SW480 (cell line): ENCODE measurements around the gene FRK.
"Not testable (repeated sequence)": the region's sequence is repeated elsewhere in the genome, so short reads cannot be mapped to it uniquely, and the experiment has no call there.

ENCODE experiments used
- DNase-seq: peaks from one replicate; pipeline ENCODE4 v3.0.0-alpha.2; 2016; ENCODE audit warnings: low spot score

The FRK gene

GRCh38 chr6:116060572-116061283 is at the start of gene FRK:
FRK (minus strand) TSS chr6:116060891; CDS start chr6:116060311, 580 bp downstream.
- peak; percentile 82 for DNase-seq

DNA sequence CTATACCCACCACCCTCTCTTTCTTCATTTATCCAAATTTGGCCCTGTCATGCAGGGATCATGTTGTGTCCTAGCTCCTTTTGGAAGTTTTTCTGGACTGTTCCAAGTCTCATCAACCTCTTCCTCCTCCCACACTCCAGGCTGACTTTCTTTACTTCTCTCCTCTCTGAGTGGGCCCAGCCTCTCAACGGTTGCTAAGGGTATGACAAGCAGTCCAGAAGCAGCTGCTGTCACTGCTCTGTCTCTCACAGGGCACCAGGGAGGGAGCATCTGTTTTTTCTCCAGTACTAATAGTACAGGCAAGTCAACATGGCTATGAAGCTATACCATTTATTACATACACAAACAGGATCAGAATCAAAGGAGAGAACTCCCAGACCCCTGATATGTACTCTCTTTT is 48.1 kb upstream of the FRK start:
- no peak for DNase-seq

GRCh38 chr6:116106146-116106545 is 45.5 kb upstream of the FRK start:
- no peak for DNase-seq

DNA sequence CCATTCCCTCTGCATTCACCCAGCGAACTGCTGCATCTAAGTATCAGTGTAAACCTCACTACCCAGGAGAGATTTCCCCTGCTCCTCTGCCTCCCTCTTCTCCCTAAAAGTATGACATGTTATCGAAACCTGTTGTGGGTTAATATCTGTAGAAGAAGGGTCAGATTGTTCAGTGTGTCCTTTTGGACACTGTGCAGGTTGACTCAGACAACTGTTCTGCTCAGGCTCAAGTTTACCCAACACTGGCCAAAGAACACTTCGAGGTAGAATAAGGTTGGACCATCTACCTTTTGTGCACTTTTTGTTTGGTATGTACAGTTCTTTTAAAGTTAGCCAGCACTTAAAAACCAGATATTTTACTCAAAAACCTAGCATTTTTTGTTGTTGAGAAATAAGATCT is 44.6 kb upstream of the FRK start:
- DNase-seq = no peak

- no peak for DNase-seq
These were observed 43.9 kb upstream of the FRK start for GRCh38 chr6:116104636-116105035.

GRCh38 chr6:116102873-116103272 is 42.2 kb upstream of the FRK start:
- DNase-seq = no peak

DNA sequence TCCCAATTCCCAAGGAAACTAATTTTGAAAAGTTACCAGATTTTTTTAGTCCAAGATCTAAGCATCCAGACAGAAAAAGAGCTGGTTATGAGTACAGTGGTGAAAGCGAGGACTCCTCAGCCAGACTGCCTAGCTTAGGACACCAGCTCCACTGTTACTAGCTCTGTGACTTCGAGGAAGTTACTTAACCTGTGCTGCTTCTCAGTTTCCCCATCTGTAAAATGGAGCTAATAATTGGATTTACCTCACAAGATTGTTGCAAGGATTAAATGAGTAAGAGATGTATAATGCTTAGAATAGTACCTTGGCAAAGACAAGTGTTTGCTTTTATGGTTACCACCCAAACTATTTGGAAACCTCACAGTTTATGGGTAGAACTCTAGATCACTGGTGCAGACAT is 41.1 kb upstream of the FRK start:
- no peak for DNase-seq

DNA sequence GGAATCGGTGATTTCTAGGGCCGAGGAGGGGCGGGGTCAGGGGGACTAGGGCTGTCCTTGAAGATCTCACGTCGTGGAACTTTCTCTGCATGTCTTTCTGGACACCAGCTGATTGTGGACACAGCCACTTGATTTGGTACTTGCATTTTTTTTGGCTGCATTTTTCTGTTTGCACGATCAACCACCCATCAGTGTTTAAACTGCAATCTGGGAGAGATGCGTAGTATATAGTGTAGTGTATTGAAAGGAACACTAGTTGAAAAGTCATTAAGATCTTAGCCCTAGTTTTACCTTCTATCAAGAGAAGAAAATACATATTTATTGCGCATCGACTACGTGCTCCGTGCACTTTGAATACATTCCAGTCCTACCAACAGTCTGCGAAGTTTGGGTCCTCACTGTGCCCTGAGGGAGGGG is 40.6 kb upstream of the FRK start:
- no peak for DNase-seq

DNA sequence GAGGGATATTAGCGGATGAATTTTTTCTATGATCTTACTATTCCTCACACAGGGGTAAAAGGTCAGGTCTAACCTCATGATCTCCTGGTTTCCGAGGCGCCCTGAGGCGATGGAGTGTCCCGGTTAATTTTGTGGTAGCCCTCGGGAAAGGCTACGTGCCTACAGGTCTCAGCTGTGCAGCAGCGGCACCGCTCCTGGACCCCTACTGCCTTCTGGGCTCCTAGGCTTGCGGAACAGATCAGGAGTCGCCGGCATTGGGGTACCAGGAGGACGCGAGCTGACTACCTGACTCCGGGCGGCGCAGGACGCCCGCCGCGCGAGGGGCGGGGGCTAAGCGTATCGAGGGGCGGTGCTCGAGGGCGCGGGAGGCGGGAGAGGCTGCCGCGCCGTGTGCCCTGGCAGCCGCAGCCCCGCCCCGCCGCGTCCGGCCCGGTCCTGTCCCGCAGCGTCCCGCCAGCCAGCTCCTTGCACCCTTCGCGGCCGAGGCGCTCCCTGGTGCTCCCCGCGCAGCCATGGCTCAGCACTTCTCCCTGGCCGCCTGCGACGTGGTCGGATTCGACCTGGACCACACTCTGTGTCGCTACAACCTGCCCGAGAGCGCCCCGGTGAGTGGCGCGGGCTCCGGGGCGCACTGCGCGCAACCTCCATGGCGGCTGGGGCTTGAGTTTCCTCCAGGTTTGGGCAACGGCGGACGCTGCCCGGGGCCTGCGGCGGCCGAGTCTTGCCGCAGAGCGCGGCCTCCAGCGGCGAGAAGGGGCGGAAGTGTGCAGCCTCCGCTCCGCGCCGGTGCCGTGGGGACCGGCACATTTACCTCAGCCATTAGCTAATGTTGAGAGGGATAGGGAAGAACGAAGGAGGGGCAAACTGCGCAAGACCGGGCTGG is 40.0 kb upstream of the FRK start, which contains the start of gene NT5DC1:
Gene NT5DC1 (plus strand): TSS at position 435 of the 883 bp plus-strand sequence. CDS start 78 bp downstream, at position 513.
- DNase-seq = peak; percentile 72

- DNase-seq = no peak
These were observed 38.3 kb upstream of the FRK start for GRCh38 chr6:116099036-116099435.

DNA sequence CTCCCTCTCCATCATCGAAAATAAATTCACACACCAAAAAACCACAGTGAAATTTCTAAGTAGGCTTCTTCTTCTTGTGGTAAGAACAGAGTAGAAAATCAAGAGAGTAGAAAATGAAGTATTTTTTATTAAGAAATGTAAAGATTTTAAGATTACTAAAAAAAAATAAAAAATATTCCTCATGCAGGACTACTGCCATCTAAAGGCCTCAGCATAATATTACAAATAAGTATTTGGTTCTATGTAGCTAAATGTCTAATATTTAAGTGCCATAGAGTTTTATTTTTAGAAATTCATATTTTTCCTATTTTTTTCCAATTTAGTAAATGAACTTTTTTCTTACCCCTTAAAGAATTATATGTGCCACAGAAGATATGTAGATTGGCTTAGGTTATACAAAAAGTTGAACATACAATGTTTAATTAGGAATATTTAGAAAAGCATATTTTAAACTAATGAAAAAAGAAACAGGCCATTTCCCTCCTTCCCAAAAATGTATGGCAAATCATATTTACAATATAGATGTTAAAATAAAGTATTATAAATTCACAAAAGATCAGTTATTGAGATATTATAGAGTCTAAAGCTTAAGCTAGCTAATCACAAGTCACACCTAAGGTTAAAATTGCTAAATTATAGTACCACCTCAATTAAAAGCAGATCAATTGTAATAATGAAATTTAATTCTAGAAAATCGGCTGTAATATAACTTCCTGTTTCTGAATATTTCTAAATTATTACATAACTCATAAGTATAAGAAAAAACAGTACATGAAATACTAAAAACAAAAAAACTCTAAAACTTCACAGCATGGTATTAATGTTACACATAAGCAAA is 36.5 kb upstream of the FRK start:
- peak; percentile 10 for DNase-seq

DNA sequence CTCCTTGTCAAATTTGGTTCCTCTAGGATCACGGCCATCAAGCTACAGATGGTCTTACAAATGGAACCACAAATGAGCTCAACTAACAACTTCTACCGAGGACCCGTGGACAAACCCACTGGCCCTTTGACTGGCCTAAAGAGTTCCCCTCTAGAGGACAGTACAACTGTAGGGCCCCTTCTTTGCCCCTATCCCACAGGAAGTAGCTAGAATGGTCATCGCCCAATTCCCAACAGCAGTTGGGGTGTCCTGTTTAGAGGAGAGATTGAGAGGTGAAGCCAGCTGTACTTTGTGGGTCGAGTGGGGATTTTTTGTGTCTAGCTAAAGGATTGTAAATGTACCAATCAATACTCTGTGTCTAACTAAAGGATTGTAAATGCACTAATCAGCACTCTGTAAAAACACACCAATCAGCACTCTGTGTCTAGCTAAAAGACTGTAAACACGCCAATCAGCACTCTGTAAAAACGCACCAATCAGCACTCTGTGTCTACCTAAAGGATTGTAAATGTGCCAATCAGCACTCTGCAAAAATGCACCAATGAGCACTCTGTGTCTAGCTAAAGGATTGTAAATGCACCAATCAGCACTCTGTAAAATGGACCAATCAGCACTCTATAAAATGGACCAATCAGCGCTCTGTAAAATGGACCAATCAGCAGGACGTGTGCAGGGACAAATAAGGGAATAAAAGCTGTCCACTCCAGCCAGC is 35.5 kb upstream of the FRK start:
- not testable (repeated sequence) for DNase-seq

DNA sequence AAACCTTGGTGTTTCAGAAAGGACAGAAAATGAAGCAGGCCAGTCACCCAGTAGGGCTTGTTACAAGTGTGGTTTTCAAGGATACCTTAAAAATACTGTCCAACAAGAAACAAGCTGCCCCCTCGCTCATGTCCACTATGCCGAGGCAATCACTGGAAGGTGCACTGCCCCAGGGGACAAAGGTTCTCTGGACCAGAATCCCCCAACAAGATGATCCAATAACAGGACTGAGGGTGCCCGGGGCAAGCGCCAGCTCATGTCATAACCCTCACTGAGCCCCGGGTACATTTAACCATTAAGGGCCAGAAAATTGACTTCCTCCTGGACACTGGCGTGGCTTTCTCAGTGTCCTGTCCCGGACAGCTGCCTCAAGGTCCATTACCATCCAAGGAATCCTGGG is 33.4 kb upstream of the FRK start:
- DNase-seq = no peak

GRCh38 chr6:116090251-116090650 is 29.6 kb upstream of the FRK start:
- no peak for DNase-seq

- DNase-seq = no peak
These were observed 28.3 kb upstream of the FRK start for GRCh38 chr6:116088946-116089345.

- no peak for DNase-seq
These were observed 26.8 kb upstream of the FRK start for GRCh38 chr6:116087437-116088027.

- DNase-seq = no peak
These were observed 23.6 kb upstream of the FRK start for GRCh38 chr6:116084284-116084683.

DNA sequence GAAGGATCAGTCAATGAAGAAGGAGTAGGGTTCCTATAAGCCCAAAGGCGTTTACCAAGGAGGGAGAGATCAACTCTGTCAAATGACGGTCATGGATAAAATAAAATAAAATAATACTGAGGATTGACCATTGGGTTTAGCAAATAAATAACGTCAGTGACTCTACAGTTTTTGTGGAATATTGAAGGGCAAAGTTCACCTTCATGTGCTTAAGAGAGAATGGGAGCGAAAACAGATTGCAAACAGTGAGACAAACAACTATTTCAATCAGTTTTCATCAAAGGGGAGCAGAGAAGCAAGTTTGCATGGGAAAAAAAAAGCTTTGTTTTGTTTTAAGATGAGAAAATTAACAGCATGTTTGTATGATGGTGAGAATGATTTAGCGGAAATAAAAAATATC is 22.4 kb upstream of the FRK start:
- no peak for DNase-seq

- no peak for DNase-seq
These were observed 18.3 kb upstream of the FRK start for GRCh38 chr6:116078945-116079344.

DNA sequence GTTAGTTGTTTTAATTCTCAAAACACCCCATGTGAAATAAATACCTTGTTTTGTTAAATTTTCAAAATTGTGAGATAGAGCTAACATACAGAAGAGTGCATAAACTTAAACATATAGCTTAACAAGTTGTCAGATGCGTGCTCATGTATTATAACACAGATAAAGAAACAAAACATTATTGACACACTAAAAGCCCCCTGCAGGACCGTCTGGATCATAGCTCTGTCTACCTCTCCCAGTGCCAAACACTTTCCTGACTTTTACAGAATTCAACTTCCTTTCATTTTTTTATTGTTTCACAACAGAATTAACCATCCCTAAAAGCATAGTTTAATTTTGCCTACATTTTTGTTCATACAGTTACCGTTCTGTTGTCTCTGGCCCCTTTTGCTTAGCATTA is 17.8 kb upstream of the FRK start:
- no peak for DNase-seq

- no peak for DNase-seq
These were observed 14.2 kb upstream of the FRK start for GRCh38 chr6:116074732-116075390.
